K562 (cell line): ENCODE data around the gene NFYC. TPM values are rescaled to one million over a fixed set of nuclear protein-coding genes. Genes with fewer than 3 reads are reported as not detected.

Experiments
- ATAC-seq: fragments of 200-7000 bp; cut with Tn5 transposase; 3 replicates; pipeline ENCODE4 v1.9.1; 2020; ENCODE audit warnings: moderate library complexity
- BruUV-seq: library from RNA; stranded (reverse); fragments of 400-500 nt; replicated peaks from 2 replicates; lab custom pipeline; 2021; lab: Mats Ljungman, UMichigan
- CTCF ChIA-PET: fragments of 300-600 bp; formaldehyde crosslinking; extraction: SDS; loops from one replicate; lab custom pipeline; 2021; ENCODE audit warnings: low intra/inter-chr PET ratio; lab: Yijun Ruan, JAX
- POLR2A ChIA-PET: fragments of 300-600, 350-650 bp; sonication (Branson Sonifier 250); formaldehyde crosslinking; extraction: SDS; loops from one replicate; lab custom pipeline; 2021; ENCODE audit warnings: antibody characterized with exemption, inconsistent platforms; lab: Yijun Ruan, JAX
- DNase-seq, 4 experiments: peaks; one replicate each; pipeline versions ENCODE4 v3.0.0 to v3.0.0-alpha.2; 2011 to 2018; ENCODE audit warnings: low spot score in 3 of 4, mixed read lengths in 3 of 4; ENCODE audit errors: extremely low read depth in 1 of 4
- FAIRE-seq: peaks from 2 replicates; lab custom pipeline; 2011; peaks lifted over from hg19 to GRCh38; lab: Jason Lieb, UNC
- H2AFZ ChIP-seq: 2 replicates; pipeline ENCODE4 v1.6.0; 2011; ENCODE audit warnings: low read depth, low read length, control low read depth, inconsistent platforms
- H3K27ac ChIP-seq: fragments of 200-600 bp; 3 replicates; pipeline ENCODE4 v1.8.0; 2011; ENCODE audit warnings: low read depth, mild to moderate bottlenecking, control low read depth, inconsistent platforms, low read length, moderate library complexity, mixed read lengths; ENCODE audit errors: extremely low read depth
- H3K27me3 ChIP-seq, 2 experiments: fragments of 300-600 bp in 1 of 2; 2 replicates in 1 of 2; 3 replicates in 1 of 2; pipeline versions ENCODE4 v1.6.0 to v1.8.0; 2011; ENCODE audit warnings: inconsistent platforms in 2 of 2, low read length in 2 of 2, mild to moderate bottlenecking in 1 of 2, mixed read lengths in 1 of 2, moderate library complexity in 1 of 2; ENCODE audit not compliant: control insufficient read depth in 2 of 2, insufficient read depth in 2 of 2
- H3K36me3 ChIP-seq: fragments of 300-600 bp; 3 replicates; pipeline ENCODE4 v1.8.0; 2011; ENCODE audit warnings: mild to moderate bottlenecking, low read length, inconsistent platforms; ENCODE audit not compliant: control insufficient read depth, insufficient read depth
- H3K4me1 ChIP-seq, 2 experiments: fragments of 200-600 bp in 1 of 2; replicated peaks in 1 of 2; 2 replicates in 1 of 2; 3 replicates in 1 of 2; pipeline versions ENCODE4 v1.5.1 to v1.8.0; 2011; ENCODE audit warnings: inconsistent platforms in 2 of 2, low read length in 2 of 2, mild to moderate bottlenecking in 1 of 2, mixed read lengths in 1 of 2, moderate library complexity in 1 of 2; ENCODE audit not compliant: control insufficient read depth in 2 of 2, insufficient read depth in 2 of 2
- H3K4me2 ChIP-seq: 2 replicates; pipeline ENCODE4 v1.6.1; 2011; ENCODE audit warnings: low read length, control low read depth, inconsistent platforms, mixed read lengths; ENCODE audit not compliant: insufficient read depth
- H3K4me3 ChIP-seq: fragments of 200-600 bp; sonication (generic), shearing (Covaris generic); 2 replicates; pipeline ENCODE4 v1.5.1; 2016; ENCODE audit warnings: control low read depth, inconsistent platforms
- H3K79me2 ChIP-seq: fragments of 200-600 bp; 3 replicates; pipeline ENCODE4 v1.8.0; 2011; ENCODE audit warnings: low read length, inconsistent platforms; ENCODE audit not compliant: control insufficient read depth, insufficient read depth
- H3K9ac ChIP-seq, 2 experiments: 2 replicates each; pipeline versions ENCODE4 v1.6.0 to v1.6.1; 2011; ENCODE audit warnings: low read depth in 2 of 2, low read length in 2 of 2, control low read depth in 1 of 2, inconsistent platforms in 1 of 2, mild to moderate bottlenecking in 1 of 2, mixed read lengths in 1 of 2; ENCODE audit not compliant: insufficient read depth in 1 of 2
- H3K9me1 ChIP-seq: one replicate; pipeline ENCODE4 v1.6.0; 2011; ENCODE audit warnings: inconsistent platforms, mild to moderate bottlenecking, low read length, moderate library complexity; ENCODE audit not compliant: control insufficient read depth, insufficient read depth
- H3K9me3 ChIP-seq: replicated peaks from 2 replicates; pipeline ENCODE4 v1.5.1; 2011; ENCODE audit warnings: low read depth, low read length, inconsistent platforms; ENCODE audit not compliant: control insufficient read depth, insufficient read depth
- H4K20me1 ChIP-seq: replicated peaks from 2 replicates; pipeline ENCODE4 v1.6.1; 2011; ENCODE audit warnings: low read length, inconsistent platforms, mixed read lengths; ENCODE audit not compliant: control insufficient read depth, insufficient read depth
- CREB3L1 ChIP-seq: fragments of 450-650 bp; IDR thresholded peaks from 2 replicates; pipeline ENCODE4 v1.6.1; 2014; ENCODE audit warnings: low read depth, mild to moderate bottlenecking, moderate library complexity, borderline replicate concordance
- ELK3 ChIP-seq: fragments of 450-650 bp; formaldehyde crosslinking; IDR thresholded peaks from 2 replicates; pipeline ENCODE4 v1.4.0; 2020; ENCODE audit warnings: mild to moderate bottlenecking
- IRF9 ChIP-seq: fragments of 450-650 bp; IDR thresholded peaks from 2 replicates; pipeline ENCODE4 v1.6.1; 2016; ENCODE audit warnings: missing biosample characterization, missing genetic modification characterization
- ZNF23 ChIP-seq: fragments of 250-450 bp; sonication (Bioruptor Pico); IDR thresholded peaks from 2 replicates; pipeline ENCODE4 v1.4.0; 2020; ENCODE audit warnings: mild to moderate bottlenecking
- ZNF740 ChIP-seq, 3 experiments: fragments of 200-800 bp in 1 of 3; sonication (Bioruptor generic) in 1 of 3; sonication (generic) in 1 of 3; formaldehyde crosslinking in 1 of 3; IDR thresholded peaks; 2 replicates each; pipeline versions ENCODE4 v1.6.1 to v1.8.0; 2016 to 2022; ENCODE audit warnings: mild to moderate bottlenecking in 2 of 3, missing compliant biosample characterization in 2 of 3, missing genetic modification characterization in 2 of 3, missing genetic modification reagents in 1 of 3
- WGBS: fragments of 100-300 bp; shearing (Covaris generic); methylation state at CpG from one replicate; pipeline ENCODE4 v1.1.6; 2016; ENCODE audit warnings: low coverage, mixed read lengths; ENCODE audit not compliant: insufficient coverage; ENCODE audit errors: missing lambda C conversion rate; 5-methylcytosine and 5-hydroxymethylcytosine counted together
- in situ Hi-C: fragments of 300-500 bp; cut with MboI; formaldehyde crosslinking; loops from 4 replicates; pipeline ENCODE4 v1.15.0; 2018; ENCODE audit warnings: inconsistent platforms, mixed read lengths
- intact Hi-C: fragments of 100-400 bp; cut with micrococcal nuclease; formaldehyde crosslinking; loops from 2 replicates; pipeline ENCODE4 v1.14.2; 2022
- polyA plus RNA-seq, 8 experiments: library from polyadenylated mRNA; depleted of rRNA in 4 of 8; stranded (reverse) in 5 of 8; unstranded in 3 of 8; fragments of >200 nt; fragmentation: Nextera tagmentation in 2 of 8; fragmentation: Illumina TruSeq in 1 of 8; extraction: Ambion mirVana in 2 of 8; extraction: Trizol in 1 of 8; gene quantifications; 2 replicates each; pipeline versions ENCODE4 v1.2.1 to v1.2.3, GENCODE V29; 2011 to 2014; ENCODE audit warnings: inconsistent platforms in 1 of 8, missing spikeins in 1 of 8
- total RNA-seq, 7 experiments: library from RNA; depleted of rRNA in 6 of 7; stranded (reverse); fragments of >200 nt in 6 of 7; fragmentation: Illumina TruSeq in 2 of 7; extraction: Trizol in 2 of 7; gene quantifications; 2 replicates each; pipeline versions ENCODE4 v1.2.1 to v1.2.3, GENCODE V29; 2011 to 2021; ENCODE audit warnings: low replicate concordance in 1 of 7

The NFYC gene
- total and polyA plus RNA-seq, 9 of the 15 experiments (the other 6 are each of a cell fraction or from before 2014, with no cell fraction given) = 4.8 to 59.8 (median 41.1) TPM

GRCh38 chr1:40762144-40762923 is 70.8 kb downstream of the NFYC start (continued):
- TF ChIP-seq ZNF740 (CRISPR knock-in tag; IDR thresholded peaks at IDR 0.05) (no peak), ZNF740 (tag; IDR thresholded peaks at IDR 0.05) (no peak)

GRCh38 chr1:40763742-40764532 is 72.4 kb downstream of the NFYC start:
- no peaks in the 10 kb centered on the region for H4K20me1 ChIP-seq
- DNase-seq (no peak), FAIRE-seq (no peak), ATAC-seq (no peak)
- H3K9me3 ChIP-seq = no peaks in the 10 kb centered on the region
- ChIA-PET CTCF (no interaction called here), POLR2A (interaction anchor here (0.6 to 2.6 kb wide), 5 partner anchors 8 to 134 kb away, joined by 3 to 11 read pairs (median 4); partner anchors contain the start of gene NFYC)
- H3K9ac ChIP-seq = no peak overlapping the region
- 90% methylated on average over 9 of the region's 9 CpGs for WGBS
- no peaks in the 10 kb centered on the region for H3K79me2 ChIP-seq
- no peaks in the 10 kb centered on the region; a peak in 1 of 5 replicates for H3K4me1 ChIP-seq
- no peak overlapping the region for H3K4me2 ChIP-seq
- in situ Hi-C loops = no loop called here
- H3K27ac ChIP-seq = no peak overlapping the region
- H3K4me3 ChIP-seq = no peak overlapping the region
- no peaks in the 10 kb centered on the region for H3K27me3 ChIP-seq
- TF ChIP-seq CREB3L1 = no peak
- TF ChIP-seq ELK3 = no peak
- TF ChIP-seq ZNF23 = no peak
- TF ChIP-seq IRF9 (tag) = no peak
- H3K9me1 ChIP-seq = no peaks in the 10 kb centered on the region
- no peak overlapping the region for H2AFZ ChIP-seq
- intact Hi-C loops = no loop called here
- BruUV-seq = no TSS peak
- H3K36me3 ChIP-seq = peaks cover 94% of the 10 kb centered on the region
